Liver (tissue), 9 donors: Measurements from ENCODE around the gene RPUSD1. TPM values are rescaled to one million over a fixed set of nuclear protein-coding genes. Genes with fewer than 3 reads are reported as not detected.

Experiments used
- DNase-seq: peaks from one replicate; pipeline ENCODE4 v3.0.0-alpha.2; 2017; ENCODE audit warnings: low spot score
- H3K27ac ChIP-seq, 2 donors: one replicate each; pipeline ENCODE4 v1.7.0; 2013; ENCODE audit warnings: inconsistent platforms in 2 of 2, low read length in 2 of 2, control low read depth in 1 of 2, low read depth in 1 of 2, mild to moderate bottlenecking in 1 of 2
- H3K27me3 ChIP-seq, 4 donors: one replicate each; pipeline versions ENCODE4 v1.6.1 to v1.7.0; 2013; ENCODE audit warnings: low read length in 3 of 4, inconsistent platforms in 1 of 4, mild to moderate bottlenecking in 1 of 4, moderate library complexity in 1 of 4; ENCODE audit not compliant: control insufficient read depth in 4 of 4, insufficient read depth in 4 of 4
- H3K36me3 ChIP-seq, 4 donors: one replicate each; pipeline versions ENCODE4 v1.6.1 to v1.7.0; 2013; ENCODE audit warnings: low read length in 3 of 4, mild to moderate bottlenecking in 3 of 4, low read depth in 1 of 4, moderate library complexity in 1 of 4; ENCODE audit not compliant: control insufficient read depth in 4 of 4, insufficient read depth in 3 of 4
- H3K4me1 ChIP-seq, 4 donors: one replicate each; pipeline versions ENCODE4 v1.6.1 to v1.7.0; 2013; ENCODE audit warnings: low read length in 3 of 4, mild to moderate bottlenecking in 3 of 4, moderate library complexity in 1 of 4; ENCODE audit not compliant: control insufficient read depth in 4 of 4, insufficient read depth in 4 of 4
- H3K4me3 ChIP-seq, 3 donors: one replicate each; pipeline versions ENCODE4 v1.6.1 to v1.7.0; 2013; ENCODE audit warnings: low read length in 3 of 3, control low read depth in 1 of 3, low read depth in 1 of 3, mild to moderate bottlenecking in 1 of 3
- H3K9ac ChIP-seq, 2 donors: one replicate each; pipeline ENCODE4 v1.7.0; 2013; ENCODE audit warnings: low read length in 2 of 2, mild to moderate bottlenecking in 2 of 2, moderate library complexity in 2 of 2, control low read depth in 1 of 2, low read depth in 1 of 2
- H3K9me3 ChIP-seq, 4 donors: one replicate each; pipeline versions ENCODE4 v1.6.1 to v1.7.0; 2013; ENCODE audit warnings: low read length in 3 of 4; ENCODE audit not compliant: control insufficient read depth in 4 of 4
- ATF3 ChIP-seq: IDR thresholded peaks from 2 replicates; pipeline ENCODE4 v1.6.1; 2016; ENCODE audit warnings: antibody characterized with exemption
- CTCF ChIP-seq: fragments of 150-350 bp; IDR thresholded peaks from 2 replicates; pipeline ENCODE4 v1.5.1; 2017; ENCODE audit warnings: improper control_type of control experiment, low read depth, low read length; ENCODE audit not compliant: missing input control
- EGR1 ChIP-seq, 2 donors: IDR thresholded peaks; 2 replicates each; pipeline ENCODE4 v1.6.1; 2016 to 2018; ENCODE audit warnings: antibody characterized with exemption in 2 of 2, low read depth in 2 of 2
- FOXA1 ChIP-seq: IDR thresholded peaks from 2 replicates; pipeline ENCODE4 v1.6.1; 2016; ENCODE audit warnings: antibody characterized with exemption
- FOXA2 ChIP-seq: IDR thresholded peaks from 2 replicates; pipeline ENCODE4 v1.6.1; 2016; ENCODE audit warnings: antibody characterized with exemption
- GABPA ChIP-seq, 2 donors: IDR thresholded peaks in 1 of 2; conservative IDR thresholded peaks in 1 of 2; 2 replicates each; pipeline ENCODE4 v1.6.1; 2016; ENCODE audit warnings: antibody characterized with exemption in 2 of 2, mild to moderate bottlenecking in 1 of 2, moderate library complexity in 1 of 2
- HNF4A ChIP-seq, 2 donors: conservative IDR thresholded peaks; 2 replicates each; pipeline ENCODE4 v1.6.1; 2016; ENCODE audit warnings: antibody characterized with exemption in 2 of 2, mild to moderate bottlenecking in 2 of 2
- HNF4G ChIP-seq: IDR thresholded peaks from 2 replicates; pipeline ENCODE4 v1.6.1; 2016; ENCODE audit warnings: antibody characterized with exemption
- JUND ChIP-seq, 2 donors: IDR thresholded peaks; 2 replicates each; pipeline ENCODE4 v1.6.1; 2016; ENCODE audit warnings: antibody characterized with exemption in 2 of 2
- MAX ChIP-seq: IDR thresholded peaks from 2 replicates; pipeline ENCODE4 v1.6.1; 2016; ENCODE audit warnings: antibody characterized with exemption
- NR2F2 ChIP-seq: IDR thresholded peaks from 2 replicates; pipeline ENCODE4 v1.6.1; 2016; ENCODE audit warnings: antibody characterized with exemption
- RAD21 ChIP-seq, 2 donors: IDR thresholded peaks; 2 replicates each; pipeline ENCODE4 v1.6.1; 2016; ENCODE audit warnings: antibody characterized with exemption in 2 of 2, mild to moderate bottlenecking in 2 of 2
- REST ChIP-seq: IDR thresholded peaks from 2 replicates; pipeline ENCODE4 v1.6.1; 2016; ENCODE audit warnings: antibody characterized with exemption, mild to moderate bottlenecking
- RXRA ChIP-seq, 2 donors: IDR thresholded peaks; 2 replicates each; pipeline ENCODE4 v1.6.1; 2017 to 2018; ENCODE audit warnings: antibody characterized with exemption in 2 of 2, mild to moderate bottlenecking in 1 of 2
- SP1 ChIP-seq: IDR thresholded peaks from 2 replicates; pipeline ENCODE4 v1.6.1; 2018; ENCODE audit warnings: antibody characterized with exemption, mild to moderate bottlenecking
- TAF1 ChIP-seq: conservative IDR thresholded peaks from 2 replicates; pipeline ENCODE4 v1.6.1; 2016; ENCODE audit warnings: antibody characterized with exemption, mild to moderate bottlenecking
- YY1 ChIP-seq: IDR thresholded peaks from 2 replicates; pipeline ENCODE4 v1.6.1; 2016; ENCODE audit warnings: antibody characterized with exemption, mild to moderate bottlenecking
- ZBTB33 ChIP-seq: IDR thresholded peaks from 2 replicates; pipeline ENCODE4 v1.6.1; 2016; ENCODE audit warnings: antibody characterized with exemption
- WGBS: extraction: QIAGEN DNeasy Blood & Tissue Kit; methylation state at CpG from one replicate; pipeline ENCODE4 v1.1.7; 2013; 5-methylcytosine and 5-hydroxymethylcytosine counted together
- polyA plus RNA-seq, 2 donors: library from polyadenylated mRNA; stranded (reverse) in 1 of 2; unstranded in 1 of 2; fragments of 200-250 nt in 1 of 2; fragments of >200 nt in 1 of 2; fragmentation: Nextera tagmentation in 1 of 2; extraction: Ambion mirVana in 1 of 2; gene quantifications; one replicate each; pipeline versions ENCODE4 v1.2.1 to v1.2.3, GENCODE V29; 2013 to 2015
- total RNA-seq, 2 donors: library from RNA; depleted of rRNA; stranded (reverse); fragments of >200 nt; gene quantifications; one replicate each; pipeline ENCODE4 v1.2.3, GENCODE V29; 2014
- donor health status: healthy.
- donor health status: healthy.
- donor health status: healthy.
- donor health status: healthy.
- donor health status: healthy.

RPUSD1 gene
- total and polyA plus RNA-seq, 4 donors, result 4.5 to 10.7 (median 8.9) TPM

GRCh38 chr16:764184-764750 is 23.9 kb downstream of the RPUSD1 start:
- WGBS, result 77% methylated on average over 20 of the region's 20 CpGs
- Histone ChIP-seq H3K27ac (no peak overlapping the region), H3K9ac (no peak overlapping the region), H3K9me3 (no peaks in the 10 kb centered on the region), H3K27me3 (peaks cover 0 to 1% (median 0%) of the 10 kb centered on the region in 4 donors), H3K36me3 (no peaks in the 10 kb centered on the region), H3K4me1 (peaks cover 0 to 1% (median 0%) of the 10 kb centered on the region in 4 donors), H3K4me3 (no peak overlapping the region)
- TF ChIP-seq FOXA2 (no peak), FOXA1 (no peak), ATF3 (no peak), JUND (IDR thresholded peaks at IDR 0.05) (no peak), EGR1 (IDR thresholded peaks at IDR 0.05; ENCODE audit: low read depth in 2 of 2) (no peak), REST (no peak)
- no peak for DNase-seq

GRCh38 chr16:763369-764183 is 24.6 kb downstream of the RPUSD1 start:
- 75% methylated on average over 21 of the region's 21 CpGs for WGBS
- no peak overlapping the region for H3K4me3 ChIP-seq

More at GRCh38 chr16:763369-764183, 24.6 kb downstream of the RPUSD1 start:
- no peak overlapping the region for H3K9ac ChIP-seq
- peaks cover 0 to 1% (median 0%) of the 10 kb centered on the region in 4 donors for H3K4me1 ChIP-seq
- H3K27ac ChIP-seq, result no peak overlapping the region
- H3K9me3 ChIP-seq, result no peaks in the 10 kb centered on the region
- no peaks in the 10 kb centered on the region for H3K36me3 ChIP-seq
- TF ChIP-seq JUND (IDR thresholded peaks at IDR 0.05) (no peak), EGR1 (IDR thresholded peaks at IDR 0.05; ENCODE audit: low read depth in 2 of 2) (no peak), CTCF (no peak), HNF4G (no peak), MAX (no peak), NR2F2 (no peak), TAF1 (no peak), HNF4A (conservative IDR thresholded peaks at IDR 0.05) (no peak), RXRA (IDR thresholded peaks at IDR 0.05) (no peak), FOXA1 (no peak), FOXA2 (no peak), RAD21 (IDR thresholded peaks at IDR 0.05) (no peak), YY1 (no peak), SP1 (no peak), GABPA (IDR thresholded peaks at IDR 0.05 in 1 of 2, conservative IDR thresholded peaks at IDR 0.05 in 1 of 2) (no peak), ATF3 (no peak), REST (no peak), ZBTB33 (no peak)
- no peak for DNase-seq
- no peaks in the 10 kb centered on the region for H3K27me3 ChIP-seq
